Gastrocnemius medialis (tissue), 4 donors: Measurements from ENCODE around the gene ALDH3A1. TPM values are rescaled to one million over a fixed set of nuclear protein-coding genes. Genes with fewer than 3 reads are reported as not detected.

Source experiments
- ATAC-seq, 2 donors: fragments of 150-250 bp; one replicate each; pipeline ENCODE4 v1.9.1; 2016
- DNase-seq, 2 donors: peaks; one replicate each; pipeline ENCODE4 v3.0.0-alpha.2; 2019
- H3K27ac ChIP-seq, 4 donors: fragments of 200-600 bp; sonication (generic); 1 replicate in 1 of 4; 2 replicates in 3 of 4; pipeline ENCODE4 v1.5.1; 2016 to 2018; ENCODE audit warnings: mild to moderate bottlenecking in 2 of 4, moderate library complexity in 1 of 4
- H3K27me3 ChIP-seq, 3 donors: fragments of 200-600 bp; sonication (generic) in 2 of 3; 1 replicate in 1 of 3; 2 replicates in 2 of 3; pipeline versions ENCODE4 v1.5.1 to v1.6.0; 2016 to 2019; ENCODE audit warnings: mild to moderate bottlenecking in 1 of 3, moderate library complexity in 1 of 3
- H3K36me3 ChIP-seq, 2 donors: fragments of 200-600 bp; sonication (generic) in 1 of 2; one replicate each; pipeline ENCODE4 v1.5.1; 2017 to 2018
- H3K4me1 ChIP-seq, 2 donors: fragments of 200-600 bp; sonication (generic) in 1 of 2; one replicate each; pipeline ENCODE4 v1.5.1; 2016 to 2017; ENCODE audit warnings: mild to moderate bottlenecking in 2 of 2
- H3K4me3 ChIP-seq, 4 donors: fragments of 200-600 bp; sonication (generic) in 3 of 4; 1 replicate in 1 of 4; 2 replicates in 3 of 4; pipeline ENCODE4 v1.5.1; 2016 to 2019; ENCODE audit warnings: mild to moderate bottlenecking in 2 of 4
- H3K9me3 ChIP-seq, 3 donors: fragments of 200-600 bp; sonication (generic) in 2 of 3; 1 replicate in 1 of 3; 2 replicates in 2 of 3; pipeline ENCODE4 v1.5.1; 2016 to 2019
- POLR2A ChIP-seq, 2 donors: fragments of 450-650 bp; IDR thresholded peaks; one replicate each; pipeline ENCODE4 v1.6.1; 2017; ENCODE audit warnings: antibody characterized with exemption in 2 of 2, mild to moderate bottlenecking in 2 of 2, moderate library complexity in 2 of 2
- in situ Hi-C, 4 donors: fragments of 200-750 bp; cut with MboI; loops; one replicate each; pipeline versions ENCODE4 v1.15.0 to v1.8.0; 2017; ENCODE audit warnings: low sequenced_read_pairs in 4 of 4
- intact Hi-C: fragments of 100-400 bp; cut with DNase I; formaldehyde crosslinking; loops from one replicate; pipeline ENCODE4 v1.15.1; 2023; ENCODE audit warnings: low total_unique reads
- total RNA-seq, 4 donors: library from RNA; depleted of rRNA; stranded (reverse); fragments of >200 nt; gene quantifications; one replicate each; pipeline versions ENCODE4 v1.1.0 to v1.2.3, GENCODE V29; 2016
- TF ChIP-seq, protein P1 (sequence below), 5 experiments: fragments of 450-650 bp in 3 of 5; fragments of 200-600 bp in 2 of 5; sonication (generic) in 2 of 5; IDR thresholded peaks in 4 of 5; conservative IDR thresholded peaks in 1 of 5; 1 replicate in 4 of 5; 2 replicates in 1 of 5; pipeline ENCODE4 v1.5.1; 2016 to 2019; ENCODE audit warnings: antibody characterized with exemption in 5 of 5, mild to moderate bottlenecking in 3 of 5, moderate library complexity in 3 of 5

The ALDH3A1 gene
- total RNA-seq, 4 donors from 2014 or later, result 0.18 to 0.23 TPM; not detected in 2

GRCh38 chr17:19705201-19705600 is 42.9 kb downstream of the ALDH3A1 start:
- TF ChIP-seq POLR2A (IDR thresholded peaks at IDR 0.05), result no peak
- TF ChIP-seq, protein P1, sequence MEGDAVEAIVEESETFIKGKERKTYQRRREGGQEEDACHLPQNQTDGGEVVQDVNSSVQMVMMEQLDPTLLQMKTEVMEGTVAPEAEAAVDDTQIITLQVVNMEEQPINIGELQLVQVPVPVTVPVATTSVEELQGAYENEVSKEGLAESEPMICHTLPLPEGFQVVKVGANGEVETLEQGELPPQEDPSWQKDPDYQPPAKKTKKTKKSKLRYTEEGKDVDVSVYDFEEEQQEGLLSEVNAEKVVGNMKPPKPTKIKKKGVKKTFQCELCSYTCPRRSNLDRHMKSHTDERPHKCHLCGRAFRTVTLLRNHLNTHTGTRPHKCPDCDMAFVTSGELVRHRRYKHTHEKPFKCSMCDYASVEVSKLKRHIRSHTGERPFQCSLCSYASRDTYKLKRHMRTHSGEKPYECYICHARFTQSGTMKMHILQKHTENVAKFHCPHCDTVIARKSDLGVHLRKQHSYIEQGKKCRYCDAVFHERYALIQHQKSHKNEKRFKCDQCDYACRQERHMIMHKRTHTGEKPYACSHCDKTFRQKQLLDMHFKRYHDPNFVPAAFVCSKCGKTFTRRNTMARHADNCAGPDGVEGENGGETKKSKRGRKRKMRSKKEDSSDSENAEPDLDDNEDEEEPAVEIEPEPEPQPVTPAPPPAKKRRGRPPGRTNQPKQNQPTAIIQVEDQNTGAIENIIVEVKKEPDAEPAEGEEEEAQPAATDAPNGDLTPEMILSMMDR (IDR thresholded peaks at IDR 0.05 in 4 of 5, conservative IDR thresholded peaks at IDR 0.05 in 1 of 5), result no peak

DNA sequence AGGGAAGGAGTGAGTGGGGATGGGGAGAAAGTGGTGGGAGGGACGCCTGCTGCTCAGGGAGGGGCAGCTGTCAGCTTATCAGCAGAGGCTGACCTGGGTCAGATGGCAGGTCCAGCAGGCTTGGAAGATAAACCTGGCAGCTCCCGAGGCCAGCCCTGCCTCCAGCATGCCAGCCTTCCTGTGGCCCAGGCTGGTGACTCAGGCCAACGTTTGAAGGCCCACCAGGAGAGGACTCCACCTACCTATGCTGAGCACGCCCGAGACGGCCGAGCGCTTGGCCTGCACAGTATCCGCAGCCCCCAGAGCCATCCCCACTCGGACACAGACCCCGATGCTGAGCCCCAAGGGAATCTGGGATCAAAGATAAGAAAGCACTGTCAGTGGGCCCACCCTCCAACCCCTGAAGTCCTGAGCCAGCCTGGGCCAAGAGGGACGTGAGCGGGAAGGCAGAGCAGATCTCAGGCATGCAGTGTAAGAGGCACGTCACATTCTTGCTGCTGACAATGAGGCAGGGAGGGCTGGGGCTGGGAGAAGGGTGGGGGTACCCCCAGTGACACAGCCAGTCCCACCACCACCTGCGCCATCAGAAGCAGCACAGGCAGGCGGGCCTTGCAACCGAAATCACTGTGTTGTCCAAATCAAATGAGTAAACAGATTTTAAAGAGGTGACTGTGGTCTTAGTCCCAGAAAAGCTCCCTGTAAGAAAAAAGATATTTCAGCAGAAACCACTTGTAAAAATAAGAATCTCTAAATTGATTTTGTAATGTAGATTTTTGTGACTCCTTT is 44.1 kb downstream of the ALDH3A1 start:
- in situ Hi-C loops, result no loop called here
- DNase-seq, result no peak
- H3K4me3 ChIP-seq, result no peak overlapping the region
- no peaks in the 10 kb centered on the region for H3K27me3 ChIP-seq
- no peak for ATAC-seq
- intact Hi-C loops, result no loop called here
- peak overlapping the region in 1 of 4 donors; percentile 40 for H3K27ac ChIP-seq
- H3K9me3 ChIP-seq, result no peaks in the 10 kb centered on the region
- no peaks in the 10 kb centered on the region for H3K36me3 ChIP-seq
- H3K4me1 ChIP-seq, result no peaks in the 10 kb centered on the region
- TF ChIP-seq, protein P1 (IDR thresholded peaks at IDR 0.05 in 4 of 5, conservative IDR thresholded peaks at IDR 0.05 in 1 of 5), result no peak
- TF ChIP-seq POLR2A (IDR thresholded peaks at IDR 0.05), result no peak

More at GRCh38 chr17:19705201-19705600, 42.9 kb downstream of the ALDH3A1 start:
- in situ Hi-C loops (no loop called here), intact Hi-C loops (no loop called here)
- no peak overlapping the region for H3K4me3 ChIP-seq
- no peak for DNase-seq
- no peak overlapping the region for H3K27ac ChIP-seq
- no peaks in the 10 kb centered on the region for H3K36me3 ChIP-seq
- H3K4me1 ChIP-seq, result no peaks in the 10 kb centered on the region
- no peak for ATAC-seq
- H3K9me3 ChIP-seq, result no peaks in the 10 kb centered on the region
- no peaks in the 10 kb centered on the region for H3K27me3 ChIP-seq

DNA sequence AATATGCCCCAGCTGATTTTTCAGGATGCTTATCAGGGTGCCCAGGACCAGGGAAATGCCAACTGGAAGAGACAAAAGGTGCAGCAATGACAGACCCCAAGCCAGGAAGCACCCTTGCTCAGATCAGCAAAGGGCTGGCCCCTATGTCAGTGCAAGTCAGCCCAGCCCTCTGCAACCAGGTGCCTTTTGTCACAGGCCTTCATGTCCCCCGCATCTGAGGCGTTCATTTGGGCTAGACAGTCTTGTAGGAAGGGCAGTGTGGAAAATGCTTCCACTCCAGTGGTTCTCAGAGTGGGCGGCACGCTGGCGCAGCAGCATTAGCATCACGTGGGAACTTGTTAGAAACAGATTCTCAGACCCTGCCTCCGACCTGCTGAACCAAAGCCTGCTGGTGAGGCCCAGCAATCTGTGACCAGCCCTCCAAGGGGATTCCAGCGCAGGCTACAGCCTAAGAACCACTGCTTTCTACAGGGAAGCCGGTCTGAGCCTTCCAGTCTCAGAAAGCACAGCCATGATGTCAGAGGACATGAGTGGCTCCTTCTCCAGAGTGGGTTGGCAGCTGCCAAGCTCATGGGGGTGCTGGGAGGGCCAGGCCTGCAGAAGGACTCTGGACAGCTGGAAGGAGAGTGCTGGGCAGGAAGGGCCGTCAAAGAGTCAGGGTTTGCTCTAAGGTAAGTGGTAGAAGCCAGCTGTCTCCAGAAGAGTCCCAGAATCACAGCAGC is 44.8 kb downstream of the ALDH3A1 start:
- no peaks in the 10 kb centered on the region for H3K4me1 ChIP-seq
- H3K36me3 ChIP-seq, result no peaks in the 10 kb centered on the region
- TF ChIP-seq, protein P1 (IDR thresholded peaks at IDR 0.05 in 4 of 5, conservative IDR thresholded peaks at IDR 0.05 in 1 of 5), result no peak
- TF ChIP-seq POLR2A (IDR thresholded peaks at IDR 0.05), result no peak
- peak overlapping the region in 3 of 4 donors; percentile 1 to 47 (median 40) for H3K27ac ChIP-seq
- ATAC-seq (no peak), DNase-seq (no peak)
- H3K4me3 ChIP-seq, result no peak overlapping the region
- intact Hi-C loops (no loop called here), in situ Hi-C loops (no loop called here)
- H3K9me3 ChIP-seq, result no peaks in the 10 kb centered on the region
- H3K27me3 ChIP-seq, result no peaks in the 10 kb centered on the region

DNA sequence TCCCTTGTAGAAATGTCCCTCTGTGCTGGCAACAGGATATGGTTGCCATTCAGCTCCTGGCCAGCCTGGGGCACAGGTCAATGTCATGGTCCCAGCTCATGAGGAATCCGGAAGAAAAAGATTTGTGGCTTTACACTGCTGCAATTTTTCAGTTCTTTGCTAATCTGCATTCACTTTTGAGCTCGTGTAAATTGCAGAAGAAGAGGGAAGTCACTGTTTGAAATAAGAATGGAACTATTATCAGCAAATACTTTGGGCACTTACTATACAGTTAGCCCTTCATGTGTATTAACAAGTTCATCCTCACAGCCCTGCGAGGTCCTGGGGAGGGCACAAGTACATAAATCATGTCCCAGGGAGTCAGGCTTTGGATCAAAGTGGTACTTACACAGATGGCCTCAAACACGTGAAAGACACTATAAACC is 45.9 kb downstream of the ALDH3A1 start:
- no peaks in the 10 kb centered on the region for H3K9me3 ChIP-seq
- no peak overlapping the region for H3K27ac ChIP-seq
- H3K27me3 ChIP-seq, result no peaks in the 10 kb centered on the region
- no peaks in the 10 kb centered on the region for H3K4me1 ChIP-seq
- intact Hi-C loops (no loop called here), in situ Hi-C loops (no loop called here)
- H3K4me3 ChIP-seq, result no peak overlapping the region
- ATAC-seq, result no peak
- TF ChIP-seq POLR2A (IDR thresholded peaks at IDR 0.05), result no peak
- TF ChIP-seq, protein P1 (IDR thresholded peaks at IDR 0.05 in 4 of 5, conservative IDR thresholded peaks at IDR 0.05 in 1 of 5), result no peak
- no peaks in the 10 kb centered on the region for H3K36me3 ChIP-seq
- DNase-seq, result no peak

Other genes starting within 250 kb of the ALDH3A1 start
- 100 to 1,000 TPM in 3 of 4 donors, 10 to 100 TPM in 1; 34.2 to 257 (median 133) TPM for gene SLC47A1, start 214.4 kb downstream of the ALDH3A1 start, total RNA-seq
- 100 to 1,000 TPM in 2 of 4 donors, 10 to 100 TPM in 2; 87.6 to 117 (median 98.2) TPM for gene ALDH3A2, start 99.5 kb downstream of the ALDH3A1 start, total RNA-seq
- 1 to 10 TPM in 1 of 4 donors, under 1 TPM in 1, not detected in 2; 0.15 to 1.0 TPM for gene SLC47A2, start 31.7 kb downstream of the ALDH3A1 start, total RNA-seq
- 10 to 100 TPM in 3 of 4 donors, 1 to 10 TPM in 1; 7.4 to 20.4 (median 14.2) TPM for gene ULK2, start 119.6 kb upstream of the ALDH3A1 start, total RNA-seq
- 10 to 100 TPM in 2 of 4 donors, 1 to 10 TPM in 2; 6.1 to 26.1 (median 9.9) TPM for gene AKAP10, start 229.5 kb upstream of the ALDH3A1 start, total RNA-seq